ENCODE measurements around the gene NEUROG2.
"Not testable (repeated sequence)": the region's sequence is repeated elsewhere in the genome, so short reads cannot be mapped to it uniquely, and the experiment has no call there.

Gene NEUROG2

DNA sequence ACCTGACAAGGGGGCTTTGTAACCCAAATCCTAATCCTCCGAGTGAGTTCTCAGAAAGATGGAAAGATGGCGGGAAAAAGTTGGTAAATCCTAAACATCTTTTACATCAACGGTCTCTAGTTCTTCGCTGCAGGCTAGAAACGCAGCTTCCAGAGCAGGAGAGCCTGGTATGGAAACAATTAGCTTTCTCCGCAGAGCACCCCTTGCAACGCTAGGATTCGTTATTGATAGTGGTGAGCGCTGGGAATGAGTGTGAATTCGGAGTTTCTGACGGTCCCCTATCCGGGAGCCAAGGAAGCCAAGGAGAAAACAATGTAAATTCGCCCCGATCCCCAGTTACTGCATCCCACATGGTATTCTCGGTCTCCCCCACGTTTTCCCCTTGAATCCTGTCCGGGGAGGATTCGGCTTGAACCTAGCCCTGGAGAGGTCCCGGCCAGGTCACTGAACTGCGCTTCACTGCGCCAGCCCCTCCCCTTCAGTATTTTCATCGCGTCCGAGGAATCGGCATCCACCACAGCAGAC, 4.7 kb upstream of the NEUROG2 start:
- peak; percentile 17 to 25 for DNase-seq

DNA sequence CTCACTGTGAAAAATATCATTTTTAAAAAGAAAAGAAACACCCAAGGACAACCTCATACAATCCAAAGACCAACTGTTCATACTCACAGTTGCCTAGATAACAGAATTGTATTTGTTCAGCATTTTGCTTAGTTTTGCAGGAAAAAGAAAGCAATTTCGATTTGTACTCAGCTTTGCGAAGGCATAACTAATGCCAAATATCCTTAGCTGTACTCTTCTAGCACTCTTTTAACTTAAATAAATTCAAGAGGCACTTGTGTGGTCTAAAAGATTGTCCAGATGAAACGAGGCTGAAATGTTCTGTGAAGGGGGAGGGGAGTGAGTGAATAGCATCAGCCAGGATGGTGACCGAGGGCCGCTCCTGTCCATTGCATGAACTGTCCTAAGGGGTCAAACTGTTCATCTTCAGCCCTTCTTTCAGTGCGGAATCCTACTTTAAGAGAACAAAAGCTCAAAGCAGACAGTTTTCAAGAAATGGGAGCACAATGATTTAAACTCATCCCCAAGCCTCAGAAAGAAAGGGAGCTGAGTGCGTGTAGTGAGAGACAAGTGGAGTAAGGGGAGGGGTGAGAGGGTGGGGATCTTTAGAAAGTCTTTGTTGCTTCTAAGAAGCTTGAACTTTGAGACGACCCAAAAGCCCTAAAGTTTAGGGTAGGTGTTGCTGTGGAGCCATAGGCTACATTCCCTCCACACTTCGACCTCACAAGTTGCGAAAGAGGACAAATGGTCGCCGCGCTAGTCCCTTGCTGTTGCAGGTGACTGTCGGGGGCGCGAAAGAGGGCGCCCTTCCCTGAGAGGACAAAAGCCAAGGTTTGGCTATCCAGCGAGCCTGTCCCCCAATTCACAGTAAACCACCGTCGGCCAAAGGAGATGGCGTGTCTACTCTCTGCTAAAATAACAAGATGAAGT, 4.0 kb upstream of the NEUROG2 start:
- peak; percentile 29 to 32 for DNase-seq

DNA sequence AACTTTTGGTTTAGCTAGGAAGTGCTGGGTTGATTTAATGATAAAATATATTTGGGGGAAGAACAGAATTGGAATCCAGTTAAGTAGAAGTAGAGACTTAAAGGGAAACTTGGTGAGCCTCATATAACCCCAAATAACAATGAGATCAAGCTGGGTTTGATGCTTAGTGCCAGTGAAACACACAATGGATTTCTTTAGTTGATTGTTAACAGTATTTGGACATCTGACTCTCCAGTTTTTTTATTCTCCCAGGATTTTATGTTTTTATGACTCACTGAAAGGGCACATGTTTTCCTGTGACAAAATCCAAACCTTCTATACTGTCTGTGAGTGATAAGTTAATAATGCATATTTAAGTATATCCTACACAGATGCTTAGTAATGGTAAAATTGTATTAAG, 2.7 kb upstream of the NEUROG2 start:
- DNase-seq = no peak

DNA sequence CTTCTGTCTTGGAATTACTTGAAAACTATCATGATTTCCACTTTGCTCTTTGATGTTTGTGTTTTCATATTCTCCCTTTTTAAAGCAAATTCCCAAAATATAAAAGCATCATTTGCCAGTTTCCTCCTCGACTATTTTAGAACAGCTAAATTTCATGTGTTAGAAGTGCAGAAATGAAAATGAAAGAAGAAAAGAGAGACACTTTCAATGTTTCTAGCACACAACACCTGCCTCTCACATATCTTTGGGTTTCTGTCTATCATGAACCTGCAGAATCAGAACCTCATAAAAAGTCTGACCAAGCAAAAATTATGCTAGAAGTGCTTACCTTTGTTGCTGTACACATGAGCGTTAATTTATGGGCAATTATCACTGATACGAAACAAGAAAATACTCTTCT, 1.9 kb upstream of the NEUROG2 start:
- no peak for DNase-seq

DNA sequence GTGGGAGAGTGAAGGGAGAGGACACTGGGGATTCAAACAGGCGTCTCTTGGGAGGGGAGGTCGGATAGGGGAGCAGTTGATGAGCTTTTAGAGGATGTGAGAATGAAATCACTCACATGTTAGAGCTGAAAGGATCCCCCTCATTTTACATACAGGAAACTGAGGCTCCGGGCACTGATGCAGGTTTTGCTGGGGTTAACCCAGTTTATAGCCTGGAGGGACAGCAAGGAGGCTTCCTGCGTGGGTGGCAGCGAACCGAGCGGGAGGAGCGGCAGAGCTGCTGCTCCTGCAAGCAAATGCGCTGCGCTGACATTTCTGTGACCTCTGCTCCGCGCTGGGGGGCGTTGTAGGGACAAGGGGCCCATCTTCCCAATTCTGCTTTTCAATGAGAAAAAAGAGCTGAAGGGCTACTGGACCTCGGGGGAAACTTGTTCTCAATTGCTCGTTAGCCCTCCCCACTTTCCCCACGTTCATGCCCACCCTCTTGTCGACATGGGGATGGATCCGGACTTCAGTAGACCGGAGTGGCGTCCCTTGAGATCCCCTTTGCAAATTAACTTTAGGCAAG, 1.2 kb upstream of the NEUROG2 start:
- peak; percentile 41 to 48 for DNase-seq

DNA sequence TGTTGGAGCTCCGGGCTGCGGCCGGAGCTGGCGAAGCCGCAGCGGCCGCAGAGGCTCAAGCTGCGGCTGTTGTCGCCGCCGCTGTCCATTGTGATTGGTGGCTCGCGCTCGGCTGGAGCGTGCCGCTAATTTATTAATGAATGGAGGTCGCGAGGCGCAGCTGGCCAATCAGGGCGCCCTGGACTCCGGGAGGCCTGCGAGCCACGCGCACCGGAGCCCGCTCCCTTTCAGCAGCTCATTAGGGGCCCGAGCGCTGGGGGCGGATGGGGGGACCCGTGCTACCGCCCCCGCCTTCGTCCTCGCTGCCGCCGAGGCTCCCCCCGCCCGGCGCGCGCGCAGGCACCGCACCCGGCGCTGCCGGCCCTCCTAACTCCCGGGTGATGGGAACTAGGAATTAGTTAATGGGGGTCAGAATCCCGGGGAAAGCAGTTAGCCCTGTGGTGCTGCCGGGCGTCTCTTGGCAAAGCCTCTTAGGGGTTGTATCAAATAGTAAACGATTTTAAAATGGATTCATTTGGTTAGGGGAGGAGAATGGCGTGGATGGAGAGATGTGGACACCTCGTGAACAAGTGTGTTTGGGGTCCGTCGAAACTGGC, 589 bp upstream of the NEUROG2 start:
- DNase-seq = peak in 1 of 2 experiments; percentile 27

DNA sequence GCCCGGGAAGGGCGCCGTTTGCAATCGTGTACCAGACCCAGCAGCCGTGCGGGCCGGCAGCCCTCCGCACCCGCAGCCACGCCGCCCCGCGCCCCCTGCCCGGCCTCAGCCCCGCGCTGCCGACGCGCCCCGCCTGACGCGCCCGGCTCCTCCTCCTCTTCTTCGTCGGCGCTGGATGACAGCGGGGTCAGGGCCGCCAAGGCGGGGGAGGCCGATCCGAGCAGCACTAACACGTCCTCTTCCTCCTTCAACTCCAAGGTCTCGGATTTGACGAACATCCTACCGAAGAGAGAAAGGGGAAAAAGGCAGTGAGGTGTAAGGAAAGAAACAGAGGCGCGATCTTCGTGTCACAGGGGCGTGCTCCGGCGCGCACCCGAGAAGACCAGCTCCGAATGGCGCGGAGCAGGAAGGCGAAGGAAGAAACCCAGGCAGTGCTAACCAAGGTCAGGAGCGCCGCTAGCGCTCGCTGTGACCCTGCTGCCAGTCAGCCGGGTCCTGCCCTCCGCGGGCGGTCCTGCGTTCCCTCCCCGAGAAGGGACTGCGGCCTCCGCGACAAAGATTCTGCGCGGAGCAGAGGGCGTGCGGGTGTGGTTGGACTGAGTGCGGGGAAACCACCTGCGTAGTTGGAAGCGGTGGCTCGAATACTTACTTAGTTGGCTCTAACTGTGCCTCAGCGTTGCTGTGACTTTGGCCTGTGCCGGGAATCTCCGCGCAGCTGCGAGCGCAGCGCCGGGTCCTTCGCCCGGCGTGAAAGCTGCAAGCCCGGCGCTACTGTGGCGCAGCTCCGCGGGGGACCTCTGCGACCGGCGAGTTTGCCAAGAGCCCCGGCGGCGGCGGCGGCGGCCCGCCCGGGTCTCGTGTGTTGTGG, 548 bp downstream of the NEUROG2 start:
- DNase-seq = peak; percentile 64 to 69

DNA sequence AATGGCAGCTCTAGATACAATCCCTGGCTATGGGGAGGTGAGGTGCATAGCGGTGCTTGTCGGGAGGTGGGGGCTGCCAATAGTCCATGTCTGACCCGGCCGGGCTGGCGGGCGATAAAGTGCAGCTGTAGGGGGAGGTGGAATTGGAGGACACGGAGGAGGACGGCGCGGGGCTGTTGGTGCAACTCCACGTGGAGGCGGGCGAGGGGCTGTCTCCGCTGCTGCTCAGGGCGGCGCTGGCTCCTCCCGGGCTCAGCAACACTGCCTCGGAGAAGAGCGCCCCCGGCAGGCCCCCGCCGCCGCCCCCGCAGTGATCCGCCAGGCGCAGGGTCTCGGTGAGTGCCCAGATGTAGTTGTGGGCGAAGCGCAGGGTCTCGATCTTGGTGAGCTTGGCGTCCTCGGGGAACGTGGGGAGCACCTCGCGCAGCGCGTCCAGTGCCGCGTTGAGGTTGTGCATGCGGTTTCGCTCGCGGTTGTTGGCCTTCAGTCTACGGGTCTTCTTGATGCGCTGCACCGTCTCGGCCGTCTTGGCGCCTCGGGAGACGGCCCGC, 1.3 kb downstream of the NEUROG2 start:
- peak in 1 of 2 experiments; percentile 31 for DNase-seq

DNA sequence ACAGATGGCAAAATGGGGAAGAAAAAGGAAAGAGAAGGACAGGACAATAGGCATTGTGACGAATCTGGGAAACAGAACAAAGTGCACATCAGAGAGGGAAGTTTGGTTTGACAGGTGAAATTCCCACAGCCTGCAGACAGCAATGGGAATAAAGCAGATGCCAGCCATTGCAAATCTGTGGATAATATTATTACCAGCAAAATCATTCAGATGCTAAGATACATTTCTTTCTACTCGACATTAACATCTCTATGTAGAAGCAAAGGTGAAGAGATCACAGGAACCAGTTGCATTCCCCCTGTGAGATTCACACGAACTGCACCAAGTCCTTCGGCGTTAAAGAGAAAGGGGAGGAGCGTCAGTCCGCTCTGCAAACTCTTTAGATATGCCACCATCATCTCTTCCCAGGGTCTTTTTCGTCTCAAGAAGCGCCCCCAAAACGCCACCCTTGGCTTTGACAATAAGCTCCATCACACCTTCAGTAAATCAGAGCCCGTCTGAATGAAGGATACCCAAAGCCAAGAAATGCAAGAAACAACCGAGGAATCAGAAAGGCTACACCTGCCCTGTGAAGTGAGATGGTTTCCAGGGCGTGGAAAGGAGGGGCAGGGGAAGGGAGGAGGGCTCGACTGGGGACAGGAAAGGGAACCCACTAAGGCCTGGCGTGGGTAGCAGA, 1.9 kb downstream of the NEUROG2 start:
- DNase-seq = peak; percentile 31 to 37

DNA sequence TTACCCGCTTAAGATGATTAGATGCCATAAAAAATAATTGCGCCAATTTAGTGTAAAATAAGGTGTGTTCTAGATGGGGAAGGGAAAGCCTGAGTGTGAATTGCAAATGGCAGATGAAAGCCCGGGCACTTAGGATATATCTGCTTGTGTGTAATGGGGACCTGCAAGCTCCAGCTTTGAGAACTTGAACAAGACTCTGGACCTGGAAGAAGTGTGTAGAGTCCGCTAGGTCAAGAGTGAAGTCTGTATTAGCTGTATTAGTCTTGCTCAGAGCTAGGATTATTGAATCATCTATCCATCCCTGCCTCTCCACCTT, 4.2 kb downstream of the NEUROG2 start:
- DNase-seq = no peak

DNA sequence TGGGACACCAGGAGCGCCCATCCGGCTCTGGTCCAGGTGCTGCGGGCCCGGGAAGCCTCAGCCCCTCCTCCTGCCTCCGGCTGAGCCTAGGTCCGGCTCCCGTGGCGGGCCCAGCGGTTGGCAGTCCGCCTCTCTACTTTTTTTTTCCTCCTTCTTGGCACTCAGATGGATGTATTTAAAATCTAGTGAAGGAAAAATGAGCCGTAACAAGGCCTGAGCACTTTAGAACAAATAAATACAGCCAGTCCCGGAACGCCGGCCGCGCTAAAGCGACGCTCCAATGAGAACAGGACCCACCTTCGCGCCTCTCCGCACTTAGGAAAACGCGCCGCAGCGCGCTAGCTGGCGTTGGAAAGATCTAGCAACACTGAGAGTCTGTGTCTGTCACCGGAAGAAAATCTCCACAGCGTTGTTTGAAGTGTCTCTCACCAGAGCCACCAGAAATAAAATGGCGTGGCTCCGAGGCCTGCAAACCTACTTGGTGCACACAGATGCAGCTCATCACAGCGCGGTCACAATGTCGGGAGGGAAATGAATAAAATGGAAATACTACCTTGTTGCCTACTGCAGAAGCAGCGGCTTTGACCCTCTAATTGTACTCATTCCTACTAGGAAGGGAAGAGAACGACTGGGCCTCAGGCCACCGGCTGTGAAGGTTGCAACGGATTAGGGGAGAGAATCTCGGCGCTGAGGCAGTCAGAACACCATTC, 4.7 kb downstream of the NEUROG2 start:
- DNase-seq = peak; percentile 25 to 28

DNA sequence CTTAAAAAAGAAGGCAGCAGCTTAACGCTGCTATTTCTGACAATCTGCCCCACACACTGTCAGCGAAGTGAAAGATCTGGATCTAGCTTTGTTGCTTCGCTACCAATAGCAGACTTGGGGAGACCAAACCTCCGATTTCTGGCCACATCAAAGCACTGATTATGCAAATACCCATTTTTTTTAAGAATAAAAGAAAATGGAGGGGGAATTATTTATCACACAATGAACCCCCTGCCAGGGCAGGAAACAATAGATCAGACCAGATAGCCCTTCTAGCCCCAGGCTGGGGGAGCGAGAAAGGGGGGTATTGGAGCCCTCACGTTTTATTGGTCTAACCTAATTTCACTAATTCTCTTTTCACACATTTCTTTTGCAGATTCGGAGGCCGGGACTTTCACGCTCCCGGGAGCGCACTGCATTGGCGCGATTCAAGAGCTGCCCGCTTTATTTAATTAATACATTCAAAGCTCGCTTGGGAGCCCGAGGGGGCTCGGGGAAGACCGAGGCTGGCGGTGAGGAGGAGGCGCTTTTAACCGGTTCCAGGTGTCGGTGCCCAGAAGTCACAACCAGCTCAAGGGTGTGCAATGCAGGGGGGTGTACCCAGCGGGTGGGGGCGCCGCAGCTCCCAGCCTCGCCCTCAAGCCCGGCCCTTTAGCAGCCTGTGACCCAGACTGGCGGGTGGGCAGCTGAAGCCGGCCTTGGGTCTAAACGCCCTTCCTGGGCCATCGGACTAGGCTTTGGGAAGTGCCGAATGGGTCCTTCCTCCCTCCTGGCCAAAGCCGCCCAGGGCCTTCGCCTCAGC, 5.5 kb downstream of the NEUROG2 start:
- DNase-seq = peak; percentile 26 to 29

DNA sequence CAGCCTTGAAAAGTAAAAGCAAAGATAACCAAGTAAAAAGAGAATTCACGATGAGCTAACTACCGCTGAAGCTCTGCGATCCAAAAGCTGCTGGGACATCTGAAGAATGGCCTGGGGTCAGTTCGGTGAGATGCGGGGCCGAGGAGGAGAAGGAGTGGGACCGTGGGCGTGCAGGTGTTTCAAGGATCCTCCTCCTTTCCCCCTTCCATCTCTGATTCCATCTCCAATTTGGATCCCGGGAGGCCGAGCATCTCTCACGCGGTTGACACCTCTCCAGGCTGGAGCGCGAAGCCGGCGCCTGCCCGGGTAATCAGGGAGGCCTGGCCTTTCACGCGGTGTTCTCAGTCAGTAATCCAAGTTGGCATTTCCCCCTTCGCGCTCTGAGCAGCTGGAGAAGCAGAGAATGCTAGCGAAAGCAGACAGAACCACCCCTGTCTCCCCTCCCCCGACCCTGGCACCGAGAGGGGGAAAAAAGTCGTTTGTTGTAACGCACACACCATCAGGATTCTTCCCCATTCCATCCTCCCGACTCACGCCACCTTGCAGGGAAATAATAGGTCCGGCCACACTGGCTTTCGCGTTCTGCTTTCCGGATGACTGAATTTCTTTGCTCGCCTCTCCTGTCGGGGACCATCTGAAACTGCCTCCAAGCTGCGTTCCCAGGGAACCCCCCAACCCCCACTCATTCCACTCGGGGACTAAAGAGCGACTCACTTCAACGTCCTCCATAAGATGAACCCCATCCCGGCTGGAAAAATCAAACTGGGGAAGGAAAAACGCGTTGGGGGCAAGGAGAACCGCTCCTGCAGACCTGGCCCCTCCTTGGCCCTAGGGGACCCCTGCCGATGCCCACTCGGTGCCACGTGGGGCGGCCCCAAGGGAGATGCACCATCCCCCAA, 6.5 kb downstream of the NEUROG2 start:
- DNase-seq = peak; percentile 22 to 32

DNA sequence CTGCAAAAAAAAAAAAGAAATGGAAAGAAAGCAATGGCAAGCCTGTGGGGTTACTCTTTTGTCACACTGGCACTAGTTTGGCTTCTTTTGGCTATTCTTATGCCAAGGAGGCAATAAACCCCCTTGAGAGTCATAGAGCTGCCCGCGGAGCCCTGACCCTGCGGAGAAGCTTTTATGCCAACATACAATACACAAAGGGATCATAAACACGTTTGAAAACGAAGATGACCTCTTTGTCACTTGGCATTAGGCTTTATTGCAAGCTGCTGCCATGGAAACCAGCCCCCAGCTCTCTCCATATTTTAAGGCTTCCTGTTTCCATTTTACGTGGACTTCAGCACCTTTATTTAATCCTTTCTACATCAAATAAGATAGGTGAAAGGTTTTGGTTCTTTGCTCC, 7.6 kb downstream of the NEUROG2 start:
- no peak for DNase-seq

DNA sequence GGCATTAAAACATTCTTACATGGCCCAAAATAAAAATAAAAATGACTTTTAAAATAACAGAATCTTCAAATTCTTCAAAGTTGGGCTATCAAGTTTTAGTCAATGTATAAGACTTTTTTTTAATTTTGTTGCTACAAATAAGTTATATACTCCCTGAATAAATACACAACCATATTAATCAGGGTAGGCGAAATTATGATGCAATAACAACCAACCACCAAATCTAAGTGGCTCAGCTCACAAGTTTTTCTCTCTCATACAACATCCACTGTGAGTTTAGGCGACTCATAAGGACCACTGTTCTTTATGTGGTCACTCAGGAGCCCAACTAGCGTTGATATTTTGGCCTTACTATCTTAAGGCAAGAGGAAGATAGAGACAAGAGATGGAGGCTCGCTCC, 11.2 kb downstream of the NEUROG2 start:
- no peak for DNase-seq

DNA sequence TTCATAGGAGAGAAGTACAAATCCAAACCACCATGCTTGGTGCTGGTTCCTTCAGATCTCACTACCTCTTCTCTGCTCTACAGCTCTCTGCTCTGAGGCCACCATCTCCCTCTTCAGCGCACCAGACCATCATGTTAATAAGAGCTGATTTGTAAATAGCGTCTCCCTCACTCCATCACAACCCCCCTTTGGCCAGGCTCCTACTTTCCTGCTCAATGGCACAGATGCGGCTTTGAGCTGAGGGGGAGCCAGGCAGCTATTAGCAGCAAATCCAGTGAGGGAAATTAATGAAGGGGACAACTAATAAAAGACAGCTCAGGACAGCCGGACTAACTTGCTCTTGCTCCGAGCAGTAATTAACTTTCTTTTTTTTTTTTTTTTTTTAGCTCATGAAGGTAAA, 13.1 kb downstream of the NEUROG2 start:
- no peak for DNase-seq

DNA sequence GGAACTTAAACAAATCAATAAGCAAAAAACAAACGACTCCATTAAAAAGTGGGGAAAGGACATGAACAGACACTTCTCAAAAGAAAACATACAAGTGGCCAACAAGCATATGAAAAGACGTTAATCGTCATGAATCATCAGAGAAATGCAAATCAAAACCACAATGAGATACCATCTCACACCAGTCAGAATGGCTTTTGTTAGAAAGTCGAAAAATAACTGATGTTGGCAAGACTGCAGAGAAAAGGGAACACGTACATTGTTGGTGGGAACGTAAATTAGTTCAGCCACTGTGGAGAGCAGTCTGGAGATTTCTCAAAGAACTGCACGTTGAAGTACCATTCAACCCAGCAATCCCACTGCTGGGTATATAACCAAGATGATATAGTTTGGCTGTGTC, 23.7 kb downstream of the NEUROG2 start:
- DNase-seq = no peak

DNA sequence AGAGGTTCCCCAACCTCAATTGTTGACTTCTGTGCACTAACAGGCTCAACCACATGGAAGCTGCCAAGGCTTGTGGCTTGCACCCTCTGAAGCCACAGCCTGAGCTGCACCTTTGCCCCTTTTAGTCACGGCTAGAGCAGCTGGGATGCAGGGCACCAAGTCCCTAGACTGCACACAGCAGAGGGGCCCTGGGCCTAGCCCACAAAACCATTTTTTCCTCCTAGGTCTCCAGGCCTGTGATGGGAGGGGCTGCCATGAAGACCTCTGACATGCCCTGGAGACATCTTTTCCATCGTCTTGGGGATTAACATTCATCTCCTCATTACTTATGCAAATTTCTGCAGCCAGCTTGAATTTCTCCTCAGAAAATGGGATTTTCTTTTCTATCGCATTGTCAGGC, 25.2 kb downstream of the NEUROG2 start:
- DNase-seq = not testable (repeated sequence)

DNA sequence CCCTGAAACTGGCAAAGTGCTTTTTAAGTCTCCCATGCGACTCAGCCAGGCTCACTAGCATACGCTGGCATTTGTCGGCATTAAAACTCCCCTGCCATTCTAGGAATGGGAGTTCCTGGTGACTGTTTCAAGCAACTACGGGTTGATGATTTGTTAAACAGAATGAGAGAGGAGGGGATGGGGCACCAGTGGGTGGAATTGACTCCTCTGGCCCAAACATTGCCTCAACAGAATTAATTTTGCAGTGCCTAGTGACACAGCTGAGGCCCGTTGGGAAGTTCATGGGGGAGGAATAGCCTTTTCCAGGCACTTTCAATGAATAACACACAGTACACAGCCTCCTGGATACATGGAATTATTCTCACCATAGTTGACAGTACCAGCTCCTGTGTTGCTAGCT, 30.1 kb downstream of the NEUROG2 start:
- no peak for DNase-seq

All from activated T-cell treated with anti-CD3 and anti-CD28 coated beads, Interleukin-2, amount 50 U/mL, for 48 hours (primary cell).